GM23248 (cell line): ENCODE measurements around the gene STAMBP. TPM values are rescaled to one million over a fixed set of nuclear protein-coding genes. Genes with fewer than 3 reads are reported as not detected.
A peak's percentile ranks its signal among the peaks of the same experiment; 100 is the strongest.

Source experiments
- DNase-seq: peaks from one replicate; pipeline ENCODE4 v3.0.0-alpha.2; 2015
- H2AFZ ChIP-seq: fragments of 200-600 bp; sonication (generic); 2 replicates; pipeline ENCODE4 v1.6.1; 2016; ENCODE audit warnings: antibody characterized with exemption
- H3F3A ChIP-seq: fragments of 200-600 bp; sonication (generic); 2 replicates; pipeline ENCODE4 v1.6.1; 2016; ENCODE audit warnings: mild to moderate bottlenecking, antibody characterized with exemption, mixed run types; ENCODE audit not compliant: insufficient read depth
- H3K27ac ChIP-seq: fragments of 200-600 bp; sonication (generic); 2 replicates; pipeline ENCODE4 v1.5.1; 2016; ENCODE audit warnings: mild to moderate bottlenecking
- H3K27me3 ChIP-seq: fragments of 200-600 bp; sonication (generic); replicated peaks from 2 replicates; pipeline ENCODE4 v1.6.1; 2016; ENCODE audit warnings: mild to moderate bottlenecking; ENCODE audit not compliant: insufficient read depth
- H3K36me3 ChIP-seq: fragments of 200-600 bp; sonication (generic); 2 replicates; pipeline ENCODE4 v1.6.1; 2016; ENCODE audit warnings: low read depth, mild to moderate bottlenecking
- H3K4me1 ChIP-seq: fragments of 200-600 bp; sonication (generic); 2 replicates; pipeline ENCODE4 v1.6.1; 2016; ENCODE audit warnings: mild to moderate bottlenecking; ENCODE audit not compliant: insufficient read depth
- H3K4me2 ChIP-seq: fragments of 200-600 bp; sonication (generic); one replicate; pipeline ENCODE4 v1.6.1; 2016; ENCODE audit warnings: mild to moderate bottlenecking; ENCODE audit not compliant: unreplicated experiment
- H3K4me3 ChIP-seq: fragments of 200-600 bp; sonication (generic); 2 replicates; pipeline ENCODE4 v1.5.1; 2016; ENCODE audit warnings: mild to moderate bottlenecking
- H3K79me2 ChIP-seq: fragments of 200-600 bp; sonication (generic); 2 replicates; pipeline ENCODE4 v1.6.1; 2016; ENCODE audit warnings: mild to moderate bottlenecking; ENCODE audit not compliant: insufficient read depth
- H3K9ac ChIP-seq: fragments of 200-600 bp; sonication (generic); 2 replicates; pipeline ENCODE4 v1.6.1; 2016; ENCODE audit warnings: mild to moderate bottlenecking
- H3K9me2 ChIP-seq: fragments of 200-600 bp; sonication (generic); 2 replicates; pipeline ENCODE4 v1.6.1; 2016; ENCODE audit warnings: mixed run types, mild to moderate bottlenecking, moderate library complexity; ENCODE audit not compliant: insufficient read depth
- H3K9me3 ChIP-seq: fragments of 200-600 bp; sonication (generic); one replicate; pipeline ENCODE4 v1.6.1; 2017; ENCODE audit warnings: low read depth
- H4K20me1 ChIP-seq: fragments of 200-600 bp; sonication (generic); 2 replicates; pipeline ENCODE4 v1.6.0; 2016; ENCODE audit not compliant: insufficient read depth
- EZH2 ChIP-seq: fragments of 200-600 bp; sonication (generic); IDR thresholded peaks from 2 replicates; pipeline ENCODE4 v1.6.1; 2018; ENCODE audit warnings: antibody characterized with exemption, mild to moderate bottlenecking; ENCODE audit not compliant: insufficient read depth, poor library complexity, severe bottlenecking
- EZH2phosphoT487 ChIP-seq: fragments of 200-600 bp; sonication (generic); IDR thresholded peaks from 2 replicates; pipeline ENCODE4 v1.6.1; 2018; ENCODE audit warnings: antibody characterized with exemption, moderate library complexity, mild to moderate bottlenecking, low read depth; ENCODE audit not compliant: insufficient read depth
- WGBS, 2 experiments: methylation state at CpG; one replicate each; pipeline ENCODE4 v1.1.6; 2015 to 2017; ENCODE audit warnings: low lambda C conversion rate in 2 of 2, low coverage in 1 of 2; ENCODE audit errors: missing lambda C conversion rate in 2 of 2; 5-methylcytosine and 5-hydroxymethylcytosine counted together
- in situ Hi-C: fragments of 300-500 bp; cut with MboI; formaldehyde crosslinking; loops from 2 replicates; pipeline ENCODE4 v1.15.0; 2020
- polyA plus RNA-seq: library from polyadenylated mRNA; unstranded; fragments of >200 nt; fragmentation: Nextera tagmentation; extraction: Ambion mirVana; gene quantifications from 2 replicates; pipeline ENCODE4 v1.2.1, GENCODE V29; 2016
- total RNA-seq: library from RNA; depleted of rRNA; stranded (reverse); fragments of >200 nt; shearing (Covaris generic); gene quantifications from 2 replicates; pipeline ENCODE4 v1.2.3, GENCODE V29; 2014

STAMBP gene
- total and polyA plus RNA-seq, 2 experiments from 2014 or later, result 24.4 to 35.9 TPM

- peaks cover 16% of the 10 kb centered on the region for H3K27me3 ChIP-seq
- no peak for DNase-seq
Observed at GRCh38 chr2:73844087-73844486, 15.3 kb downstream of the STAMBP start.

GRCh38 chr2:73850009-73850408 is 21.2 kb downstream of the STAMBP start:
- peaks cover 9% of the 10 kb centered on the region for H3K4me1 ChIP-seq
- H3K36me3 ChIP-seq, result peaks cover 33% of the 10 kb centered on the region
- no peak overlapping the region for H3K4me3 ChIP-seq
- no peak for DNase-seq
- H3K27me3 ChIP-seq, result peaks cover 16% of the 10 kb centered on the region; the same call in 1 of the 2 replicates
- H4K20me1 ChIP-seq, result no peaks in the 10 kb centered on the region
- no peaks in the 10 kb centered on the region for H3K79me2 ChIP-seq
- no peak for TF ChIP-seq EZH2
- no peak for TF ChIP-seq EZH2phosphoT487
- no peaks in the 10 kb centered on the region for H3K9me2 ChIP-seq
- in situ Hi-C loops, result no loop called here
- no peaks in the 10 kb centered on the region for H3K9me3 ChIP-seq
- 97 to 98% methylated on average over 2 of the region's 2 CpGs for WGBS, 2 experiments
- H3K4me2 ChIP-seq, result no peak overlapping the region
- H3F3A ChIP-seq, result peaks cover 17% of the 10 kb centered on the region
- no peak overlapping the region for H3K9ac ChIP-seq
- no peak overlapping the region for H3K27ac ChIP-seq
- H2AFZ ChIP-seq, result no peak overlapping the region

More at GRCh38 chr2:73844087-73844486, 15.3 kb downstream of the STAMBP start:
- 66 to 74% methylated on average over 2 of the region's 2 CpGs for WGBS, 2 experiments
- no peak for TF ChIP-seq EZH2
- TF ChIP-seq EZH2phosphoT487, result no peak
- Histone ChIP-seq H3K4me2 (no peak overlapping the region), H3F3A (peaks cover 4% of the 10 kb centered on the region), H3K4me3 (no peak overlapping the region), H3K9ac (no peak overlapping the region), H3K36me3 (peaks cover 36% of the 10 kb centered on the region; the same call in 1 of the 2 replicates), H3K79me2 (peaks cover 12% of the 10 kb centered on the region; the same call in 1 of the 2 replicates), H3K9me3 (no peaks in the 10 kb centered on the region), H2AFZ (no peak overlapping the region), H3K27ac (no peak overlapping the region), H3K4me1 (peaks cover 3% of the 10 kb centered on the region; the same call in 1 of the 2 replicates), H4K20me1 (no peaks in the 10 kb centered on the region), H3K9me2 (no peaks in the 10 kb centered on the region)
- in situ Hi-C loops, result no loop called here

- Histone ChIP-seq H3K9me2 (no peaks in the 10 kb centered on the region), H3K27me3 (peaks cover 16% of the 10 kb centered on the region; the same call in 1 of the 2 replicates), H3K4me3 (no peak overlapping the region), H3K4me2 (no peak overlapping the region), H3K27ac (no peak overlapping the region), H3K4me1 (peaks cover 16% of the 10 kb centered on the region), H3K9ac (no peak overlapping the region), H3K36me3 (peaks cover 22% of the 10 kb centered on the region), H3K79me2 (no peaks in the 10 kb centered on the region), H3K9me3 (no peaks in the 10 kb centered on the region), H2AFZ (no peak overlapping the region), H4K20me1 (no peaks in the 10 kb centered on the region), H3F3A (peaks cover 28% of the 10 kb centered on the region)
- in situ Hi-C loops, result no loop called here
- 98% methylated on average over 3 of the region's 3 CpGs for WGBS, 2 experiments
- peak; percentile 5 for DNase-seq
- no peak for TF ChIP-seq EZH2
Observed at GRCh38 chr2:73851274-73851673, 22.5 kb downstream of the STAMBP start.

GRCh38 chr2:73852020-73852419 is 23.3 kb downstream of the STAMBP start:
- Histone ChIP-seq H3K79me2 (no peaks in the 10 kb centered on the region), H3K4me2 (peak overlapping the region; percentile 10), H3K9me2 (no peaks in the 10 kb centered on the region), H3K27me3 (peaks cover 16% of the 10 kb centered on the region; the same call in 1 of the 2 replicates), H3K27ac (no peak overlapping the region), H3K4me3 (no peak overlapping the region), H3K4me1 (peaks cover 23% of the 10 kb centered on the region), H2AFZ (no peak overlapping the region), H3K36me3 (peaks cover 19% of the 10 kb centered on the region), H4K20me1 (no peaks in the 10 kb centered on the region), H3K9ac (no peak overlapping the region), H3K9me3 (no peaks in the 10 kb centered on the region), H3F3A (peaks cover 35% of the 10 kb centered on the region)
- peak; percentile 81 for DNase-seq
- TF ChIP-seq EZH2 (no peak), EZH2phosphoT487 (no peak)
- in situ Hi-C loops, result no loop called here

- Histone ChIP-seq H4K20me1 (no peaks in the 10 kb centered on the region), H3K36me3 (peaks cover 7% of the 10 kb centered on the region), H3K9ac (no peak overlapping the region), H3K27me3 (no peaks in the 10 kb centered on the region), H3F3A (peaks cover 43% of the 10 kb centered on the region), H3K4me3 (no peak overlapping the region), H3K4me2 (no peak overlapping the region), H3K9me3 (no peaks in the 10 kb centered on the region), H2AFZ (no peak overlapping the region), H3K9me2 (no peaks in the 10 kb centered on the region), H3K79me2 (no peaks in the 10 kb centered on the region), H3K4me1 (peaks cover 32% of the 10 kb centered on the region), H3K27ac (no peak overlapping the region)
- DNase-seq, result peak; percentile 19
- no peak for TF ChIP-seq EZH2
- no peak for TF ChIP-seq EZH2phosphoT487
- in situ Hi-C loops, result no loop called here
- WGBS, 2 experiments, result 94 to 98% methylated on average over 2 of the region's 2 CpGs
Observed at GRCh38 chr2:73855526-73855925, 26.8 kb downstream of the STAMBP start.
